Right lobe of liver (tissue), 4 donors: Measurements from ENCODE around the gene GAB1.

ENCODE experiments used
- CTCF ChIP-seq, 4 donors: fragments of 200-600 bp in 3 of 4; fragments of 450-650 bp in 1 of 4; IDR thresholded peaks; one replicate each; pipeline versions ENCODE4 v1.5.1 to v1.8.0; 2016 to 2022; ENCODE audit warnings: antibody characterized with exemption in 4 of 4, mild to moderate bottlenecking in 2 of 4
- POLR2A ChIP-seq: fragments of 450-650 bp; IDR thresholded peaks from one replicate; pipeline ENCODE4 v1.6.1; 2017; ENCODE audit warnings: antibody characterized with exemption, mild to moderate bottlenecking
- donor health status: DM: no; HTN: no; CAD: no.
- donor health status: DM: no; HTN: no; CAD: no.
- donor health status: DM: no; HTN: yes; CAD: no.

GRCh38 chr4:143372093-143372915 is 35.6 kb downstream of the GAB1 start:
- TF ChIP-seq POLR2A = no peak
- TF ChIP-seq CTCF (IDR thresholded peaks at IDR 0.05) = no peak
